ENCODE results near the gene PARD3B. TPM values are rescaled to one million over a fixed set of nuclear protein-coding genes. Genes with fewer than 3 reads are reported as not detected.

The PARD3B gene
- total and polyA plus RNA-seq, 2 experiments from 2014 or later = 3.5 to 4.4 TPM

- ATAC-seq (no peak), DNase-seq (ENCODE audit: low spot score) (no peak)
- Mint-ChIP-seq H3K36me3 (ENCODE audit: low read depth) (no peaks in the 10 kb centered on the region), H3K9me3 (peaks cover 3% of the 10 kb centered on the region; the same call in 1 of the 3 replicates), H3K27ac (no peak overlapping the region), H3K4me1 (no peaks in the 10 kb centered on the region), H3K27me3 (ENCODE audit: insufficient read depth, low read depth, poor library complexity) (no peaks in the 10 kb centered on the region), H3K4me3 (no peak overlapping the region)
- no peaks in the 10 kb centered on the region for H3K27me3 ChIP-seq (ENCODE audit: insufficient read depth)
- no peak overlapping the region for H3K4me2 ChIP-seq
- no peaks in the 10 kb centered on the region for H3K79me2 ChIP-seq (replicated peaks; ENCODE audit: insufficient read depth)
- H3K4me3 ChIP-seq = no peak overlapping the region
- H4K20me1 ChIP-seq (replicated peaks; ENCODE audit: insufficient read depth) = no peaks in the 10 kb centered on the region
- no peaks in the 10 kb centered on the region for H3F3A ChIP-seq (replicated peaks; ENCODE audit: low read depth)
- H3K9me2 ChIP-seq (ENCODE audit: insufficient read depth) = no peaks in the 10 kb centered on the region
- H3K27ac ChIP-seq (ENCODE audit: low read depth) = no peak overlapping the region
- H3K4me1 ChIP-seq (ENCODE audit: insufficient read depth) = no peaks in the 10 kb centered on the region
- no peak for TF ChIP-seq POLR2AphosphoS5 (IDR thresholded peaks at IDR 0.05; ENCODE audit: low read depth)
- TF ChIP-seq, protein P1, sequence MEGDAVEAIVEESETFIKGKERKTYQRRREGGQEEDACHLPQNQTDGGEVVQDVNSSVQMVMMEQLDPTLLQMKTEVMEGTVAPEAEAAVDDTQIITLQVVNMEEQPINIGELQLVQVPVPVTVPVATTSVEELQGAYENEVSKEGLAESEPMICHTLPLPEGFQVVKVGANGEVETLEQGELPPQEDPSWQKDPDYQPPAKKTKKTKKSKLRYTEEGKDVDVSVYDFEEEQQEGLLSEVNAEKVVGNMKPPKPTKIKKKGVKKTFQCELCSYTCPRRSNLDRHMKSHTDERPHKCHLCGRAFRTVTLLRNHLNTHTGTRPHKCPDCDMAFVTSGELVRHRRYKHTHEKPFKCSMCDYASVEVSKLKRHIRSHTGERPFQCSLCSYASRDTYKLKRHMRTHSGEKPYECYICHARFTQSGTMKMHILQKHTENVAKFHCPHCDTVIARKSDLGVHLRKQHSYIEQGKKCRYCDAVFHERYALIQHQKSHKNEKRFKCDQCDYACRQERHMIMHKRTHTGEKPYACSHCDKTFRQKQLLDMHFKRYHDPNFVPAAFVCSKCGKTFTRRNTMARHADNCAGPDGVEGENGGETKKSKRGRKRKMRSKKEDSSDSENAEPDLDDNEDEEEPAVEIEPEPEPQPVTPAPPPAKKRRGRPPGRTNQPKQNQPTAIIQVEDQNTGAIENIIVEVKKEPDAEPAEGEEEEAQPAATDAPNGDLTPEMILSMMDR (conservative IDR thresholded peaks at IDR 0.05; ENCODE audit: low read depth in 2 of 2) = no peak
- no peak for TF ChIP-seq EZH2 (IDR thresholded peaks at IDR 0.05; ENCODE audit: low read depth, unreplicated experiment)
- TF ChIP-seq JUNB (IDR thresholded peaks at IDR 0.05; ENCODE audit: unreplicated experiment) = no peak
- no peak for TF ChIP-seq CREB1 (CRISPR knock-in tag; IDR thresholded peaks at IDR 0.05; ENCODE audit: low read depth)
- TF ChIP-seq NANOG (IDR thresholded peaks at IDR 0.05; ENCODE audit: borderline replicate concordance) = no peak
- H3K36me3 ChIP-seq (ENCODE audit: insufficient read depth) = no peaks in the 10 kb centered on the region
- H2AFZ ChIP-seq = no peak overlapping the region
Observed at GRCh38 chr2:204590063-204590462, 44.8 kb downstream of the PARD3B start.

GRCh38 chr2:204591225-204591624, 46.0 kb downstream of the PARD3B start:
- no peak for ATAC-seq

More at GRCh38 chr2:204591225-204591624, 46.0 kb downstream of the PARD3B start:
- no peaks in the 10 kb centered on the region for H3K36me3 Mint-ChIP-seq (ENCODE audit: low read depth)
- no peaks in the 10 kb centered on the region for H3K4me1 Mint-ChIP-seq
- H3K4me3 Mint-ChIP-seq = no peak overlapping the region
- Histone ChIP-seq H3K27me3 (ENCODE audit: insufficient read depth) (no peaks in the 10 kb centered on the region), H3K27ac (ENCODE audit: low read depth) (no peak overlapping the region), H4K20me1 (replicated peaks; ENCODE audit: insufficient read depth) (no peaks in the 10 kb centered on the region), H3K4me1 (ENCODE audit: insufficient read depth) (no peaks in the 10 kb centered on the region), H3K4me2 (no peak overlapping the region), H3K9me2 (ENCODE audit: insufficient read depth) (no peaks in the 10 kb centered on the region), H2AFZ (no peak overlapping the region), H3K36me3 (ENCODE audit: insufficient read depth) (no peaks in the 10 kb centered on the region), H3F3A (replicated peaks; ENCODE audit: low read depth) (no peaks in the 10 kb centered on the region), H3K4me3 (no peak overlapping the region), H3K79me2 (replicated peaks; ENCODE audit: insufficient read depth) (no peaks in the 10 kb centered on the region)
- peaks cover 3% of the 10 kb centered on the region; the same call in 1 of the 3 replicates for H3K9me3 Mint-ChIP-seq
- no peak overlapping the region for H3K27ac Mint-ChIP-seq
- no peak for TF ChIP-seq POLR2AphosphoS5 (IDR thresholded peaks at IDR 0.05; ENCODE audit: low read depth)
- TF ChIP-seq ZNF114 (CRISPR knock-in tag; IDR thresholded peaks at IDR 0.05) = no peak
- no peak for TF ChIP-seq ZNF331 (CRISPR knock-in tag; IDR thresholded peaks at IDR 0.05; ENCODE audit: low read depth)
- TF ChIP-seq, protein P2, sequence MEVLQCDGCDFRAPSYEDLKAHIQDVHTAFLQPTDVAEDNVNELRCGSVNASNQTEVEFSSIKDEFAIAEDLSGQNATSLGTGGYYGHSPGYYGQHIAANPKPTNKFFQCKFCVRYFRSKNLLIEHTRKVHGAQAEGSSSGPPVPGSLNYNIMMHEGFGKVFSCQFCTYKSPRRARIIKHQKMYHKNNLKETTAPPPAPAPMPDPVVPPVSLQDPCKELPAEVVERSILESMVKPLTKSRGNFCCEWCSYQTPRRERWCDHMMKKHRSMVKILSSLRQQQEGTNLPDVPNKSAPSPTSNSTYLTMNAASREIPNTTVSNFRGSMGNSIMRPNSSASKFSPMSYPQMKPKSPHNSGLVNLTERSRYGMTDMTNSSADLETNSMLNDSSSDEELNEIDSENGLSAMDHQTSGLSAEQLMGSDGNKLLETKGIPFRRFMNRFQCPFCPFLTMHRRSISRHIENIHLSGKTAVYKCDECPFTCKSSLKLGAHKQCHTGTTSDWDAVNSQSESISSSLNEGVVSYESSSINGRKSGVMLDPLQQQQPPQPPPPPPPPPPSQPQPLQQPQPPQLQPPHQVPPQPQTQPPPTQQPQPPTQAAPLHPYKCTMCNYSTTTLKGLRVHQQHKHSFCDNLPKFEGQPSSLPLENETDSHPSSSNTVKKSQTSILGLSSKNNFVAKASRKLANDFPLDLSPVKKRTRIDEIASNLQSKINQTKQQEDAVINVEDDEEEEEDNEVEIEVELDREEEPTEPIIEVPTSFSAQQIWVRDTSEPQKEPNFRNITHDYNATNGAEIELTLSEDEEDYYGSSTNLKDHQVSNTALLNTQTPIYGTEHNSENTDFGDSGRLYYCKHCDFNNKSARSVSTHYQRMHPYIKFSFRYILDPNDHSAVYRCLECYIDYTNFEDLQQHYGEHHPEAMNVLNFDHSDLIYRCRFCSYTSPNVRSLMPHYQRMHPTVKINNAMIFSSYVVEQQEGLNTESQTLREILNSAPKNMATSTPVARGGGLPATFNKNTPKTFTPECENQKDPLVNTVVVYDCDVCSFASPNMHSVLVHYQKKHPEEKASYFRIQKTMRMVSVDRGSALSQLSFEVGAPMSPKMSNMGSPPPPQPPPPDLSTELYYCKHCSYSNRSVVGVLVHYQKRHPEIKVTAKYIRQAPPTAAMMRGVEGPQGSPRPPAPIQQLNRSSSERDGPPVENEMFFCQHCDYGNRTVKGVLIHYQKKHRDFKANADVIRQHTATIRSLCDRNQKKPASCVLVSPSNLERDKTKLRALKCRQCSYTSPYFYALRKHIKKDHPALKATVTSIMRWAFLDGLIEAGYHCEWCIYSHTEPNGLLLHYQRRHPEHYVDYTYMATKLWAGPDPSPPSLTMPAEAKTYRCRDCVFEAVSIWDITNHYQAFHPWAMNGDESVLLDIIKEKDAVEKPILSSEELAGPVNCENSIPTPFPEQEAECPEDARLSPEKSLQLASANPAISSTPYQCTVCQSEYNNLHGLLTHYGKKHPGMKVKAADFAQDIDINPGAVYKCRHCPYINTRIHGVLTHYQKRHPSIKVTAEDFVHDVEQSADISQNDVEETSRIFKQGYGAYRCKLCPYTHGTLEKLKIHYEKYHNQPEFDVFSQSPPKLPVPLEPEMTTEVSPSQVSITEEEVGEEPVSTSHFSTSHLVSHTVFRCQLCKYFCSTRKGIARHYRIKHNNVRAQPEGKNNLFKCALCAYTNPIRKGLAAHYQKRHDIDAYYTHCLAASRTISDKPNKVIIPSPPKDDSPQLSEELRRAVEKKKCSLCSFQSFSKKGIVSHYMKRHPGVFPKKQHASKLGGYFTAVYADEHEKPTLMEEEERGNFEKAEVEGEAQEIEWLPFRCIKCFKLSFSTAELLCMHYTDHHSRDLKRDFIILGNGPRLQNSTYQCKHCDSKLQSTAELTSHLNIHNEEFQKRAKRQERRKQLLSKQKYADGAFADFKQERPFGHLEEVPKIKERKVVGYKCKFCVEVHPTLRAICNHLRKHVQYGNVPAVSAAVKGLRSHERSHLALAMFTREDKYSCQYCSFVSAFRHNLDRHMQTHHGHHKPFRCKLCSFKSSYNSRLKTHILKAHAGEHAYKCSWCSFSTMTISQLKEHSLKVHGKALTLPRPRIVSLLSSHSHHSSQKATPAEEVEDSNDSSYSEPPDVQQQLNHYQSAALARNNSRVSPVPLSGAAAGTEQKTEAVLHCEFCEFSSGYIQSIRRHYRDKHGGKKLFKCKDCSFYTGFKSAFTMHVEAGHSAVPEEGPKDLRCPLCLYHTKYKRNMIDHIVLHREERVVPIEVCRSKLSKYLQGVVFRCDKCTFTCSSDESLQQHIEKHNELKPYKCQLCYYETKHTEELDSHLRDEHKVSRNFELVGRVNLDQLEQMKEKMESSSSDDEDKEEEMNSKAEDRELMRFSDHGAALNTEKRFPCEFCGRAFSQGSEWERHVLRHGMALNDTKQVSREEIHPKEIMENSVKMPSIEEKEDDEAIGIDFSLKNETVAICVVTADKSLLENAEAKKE (CRISPR knock-in tag; IDR thresholded peaks at IDR 0.05) = no peak
- no peaks in the 10 kb centered on the region for H3K27me3 Mint-ChIP-seq (ENCODE audit: insufficient read depth, low read depth, poor library complexity)
- DNase-seq (ENCODE audit: low spot score) = no peak
